A549 (cell line): Measurements from ENCODE around the gene CNKSR3.

Experiments
- POLR2A ChIP-seq: IDR thresholded peaks from 2 replicates; pipeline ENCODE4 v1.6.1; 2012; ENCODE audit warnings: mild to moderate bottlenecking, low read length
- TF ChIP-seq, protein P1 (sequence below): fragments of >200 bp; sonication (Bioruptor Twin); formaldehyde crosslinking; IDR thresholded peaks from 3 replicates; pipeline ENCODE4 v1.5.1; 2016

DNA sequence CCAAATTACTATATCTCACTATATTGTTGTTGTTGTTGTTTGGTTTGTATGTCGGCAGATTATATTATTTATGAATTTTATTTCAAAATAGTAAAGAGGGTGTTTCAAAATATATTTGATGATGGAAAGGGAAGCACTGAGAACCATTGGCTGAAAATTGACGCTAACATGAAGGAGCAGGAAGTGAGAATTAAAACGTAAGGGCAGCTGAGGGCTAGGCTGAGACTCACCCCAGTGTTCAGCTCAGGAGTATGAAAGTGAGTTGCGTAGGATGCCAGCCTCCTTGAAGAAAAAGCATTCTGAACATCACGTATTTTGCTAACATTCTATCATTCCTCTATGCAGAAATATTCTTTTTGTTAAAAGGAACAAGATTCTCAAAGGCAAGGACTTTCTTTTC lies 143.1 kb downstream of the CNKSR3 start:
- TF ChIP-seq, protein P1, sequence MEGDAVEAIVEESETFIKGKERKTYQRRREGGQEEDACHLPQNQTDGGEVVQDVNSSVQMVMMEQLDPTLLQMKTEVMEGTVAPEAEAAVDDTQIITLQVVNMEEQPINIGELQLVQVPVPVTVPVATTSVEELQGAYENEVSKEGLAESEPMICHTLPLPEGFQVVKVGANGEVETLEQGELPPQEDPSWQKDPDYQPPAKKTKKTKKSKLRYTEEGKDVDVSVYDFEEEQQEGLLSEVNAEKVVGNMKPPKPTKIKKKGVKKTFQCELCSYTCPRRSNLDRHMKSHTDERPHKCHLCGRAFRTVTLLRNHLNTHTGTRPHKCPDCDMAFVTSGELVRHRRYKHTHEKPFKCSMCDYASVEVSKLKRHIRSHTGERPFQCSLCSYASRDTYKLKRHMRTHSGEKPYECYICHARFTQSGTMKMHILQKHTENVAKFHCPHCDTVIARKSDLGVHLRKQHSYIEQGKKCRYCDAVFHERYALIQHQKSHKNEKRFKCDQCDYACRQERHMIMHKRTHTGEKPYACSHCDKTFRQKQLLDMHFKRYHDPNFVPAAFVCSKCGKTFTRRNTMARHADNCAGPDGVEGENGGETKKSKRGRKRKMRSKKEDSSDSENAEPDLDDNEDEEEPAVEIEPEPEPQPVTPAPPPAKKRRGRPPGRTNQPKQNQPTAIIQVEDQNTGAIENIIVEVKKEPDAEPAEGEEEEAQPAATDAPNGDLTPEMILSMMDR, result no peak
- TF ChIP-seq POLR2A, result no peak
